Right lobe of liver (tissue), 6 donors: Measurements from ENCODE around the gene ITPKC. TPM values are rescaled to one million over a fixed set of nuclear protein-coding genes. Genes with fewer than 3 reads are reported as not detected.
"Not testable (repeated sequence)": the region's sequence is repeated elsewhere in the genome, so short reads cannot be mapped to it uniquely, and the experiment has no call there.

Source experiments
- ATAC-seq, 4 donors: fragments of 200-7000 bp; cut with Tn5 transposase; one replicate each; pipeline ENCODE4 v1.9.1; 2020; ENCODE audit warnings: mild to moderate bottlenecking in 4 of 4, moderate library complexity in 4 of 4
- DNase-seq, 3 donors: peaks; one replicate each; pipeline ENCODE4 v3.0.0-alpha.2; 2020
- H3K27ac ChIP-seq, 3 donors: fragments of 200-600 bp; one replicate each; pipeline ENCODE4 v1.8.0; 2022
- H3K27me3 ChIP-seq, 2 donors: fragments of 200-600 bp; one replicate each; pipeline ENCODE4 v1.8.0; 2022
- H3K36me3 ChIP-seq, 4 donors: fragments of 200-600 bp; sonication (generic) in 1 of 4; one replicate each; pipeline versions ENCODE4 v1.5.1 to v1.8.0; 2017 to 2022; ENCODE audit warnings: control low read depth in 1 of 4
- H3K4me1 ChIP-seq, 4 donors: fragments of 200-600 bp; sonication (generic) in 1 of 4; one replicate each; pipeline versions ENCODE4 v1.5.1 to v1.8.0; 2017 to 2022; ENCODE audit warnings: control low read depth in 1 of 4
- H3K4me3 ChIP-seq, 3 donors: fragments of 200-600 bp; one replicate each; pipeline ENCODE4 v1.8.0; 2022
- H3K9me3 ChIP-seq, 4 donors: fragments of 200-600 bp; sonication (generic) in 1 of 4; one replicate each; pipeline versions ENCODE4 v1.5.1 to v1.8.0; 2017 to 2022; ENCODE audit warnings: control low read depth in 1 of 4
- POLR2A ChIP-seq: fragments of 450-650 bp; IDR thresholded peaks from one replicate; pipeline ENCODE4 v1.6.1; 2017; ENCODE audit warnings: antibody characterized with exemption, mild to moderate bottlenecking
- WGBS: methylation state at CpG from one replicate; pipeline ENCODE4 v1.1.6; 2018; ENCODE audit warnings: low coverage, low lambda C conversion rate; ENCODE audit not compliant: insufficient coverage; ENCODE audit errors: missing lambda C conversion rate; 5-methylcytosine and 5-hydroxymethylcytosine counted together
- intact Hi-C, 2 donors: fragments of 100-400 bp; cut with DNase I; formaldehyde crosslinking; loops; one replicate each; pipeline versions ENCODE4 v1.11.2 to v1.14.1; 2022
- total RNA-seq, 6 experiments: library from RNA; depleted of rRNA in 2 of 6; stranded (reverse); fragments of >200 nt in 2 of 6; fragmentation: NEBNext Ultra II Directional in 3 of 6; extraction: Animal tissue kit (Norgen Biotek cat#: 25700) in 3 of 6; gene quantifications; one replicate each; pipeline versions ENCODE4 v1.1.0 to v1.2.4, GENCODE V29; 2016 to 2023
- TF ChIP-seq, protein P1 (sequence below), 4 donors: fragments of 200-600 bp in 3 of 4; fragments of 450-650 bp in 1 of 4; IDR thresholded peaks; one replicate each; pipeline versions ENCODE4 v1.5.1 to v1.8.0; 2016 to 2022; ENCODE audit warnings: antibody characterized with exemption in 4 of 4, mild to moderate bottlenecking in 2 of 4
- donor health status: DM: no; HTN: yes; CAD: no.
- donor health status: DM: no; HTN: no; CAD: no.
- donor health status: DM: no; HTN: no; CAD: no.
- donor health status: DM: no; HTN: yes; CAD: no.
- donor health status: DM: no; HTN: yes; CAD: no.

The ITPKC gene
- total RNA-seq, 6 experiments from 2014 or later = 6.8 to 19.7 (median 11.1) TPM

DNA sequence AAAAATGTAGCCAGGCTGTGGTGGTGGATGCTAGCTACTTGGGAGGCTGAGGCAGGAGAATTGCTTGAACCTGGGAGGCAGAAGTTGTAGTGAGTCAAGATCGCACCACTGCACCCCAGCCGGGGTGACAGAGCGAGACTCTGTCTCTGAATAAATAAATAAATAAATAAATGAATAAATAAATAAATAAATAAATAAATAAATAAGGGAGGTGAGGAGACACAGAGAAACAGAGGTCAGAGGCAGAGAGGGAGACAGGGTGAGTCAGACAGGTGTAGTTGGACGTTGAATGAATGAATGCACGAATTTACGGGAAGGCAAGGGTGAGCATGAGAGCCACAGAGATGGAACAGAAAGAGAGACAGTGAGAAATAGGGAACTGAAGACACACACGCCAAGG is 64.2 kb downstream of the ITPKC start:
- intact Hi-C loops = no loop called here
- ATAC-seq (no peak), DNase-seq (no peak)
- Histone ChIP-seq H3K9me3 (no peaks in the 10 kb centered on the region), H3K4me1 (peaks cover 0 to 12% (median 0%) of the 10 kb centered on the region in 4 donors), H3K27me3 (no peaks in the 10 kb centered on the region), H3K4me3 (no peak overlapping the region), H3K36me3 (no peaks in the 10 kb centered on the region), H3K27ac (no peak overlapping the region)
- no peak for TF ChIP-seq POLR2A
- TF ChIP-seq, protein P1, sequence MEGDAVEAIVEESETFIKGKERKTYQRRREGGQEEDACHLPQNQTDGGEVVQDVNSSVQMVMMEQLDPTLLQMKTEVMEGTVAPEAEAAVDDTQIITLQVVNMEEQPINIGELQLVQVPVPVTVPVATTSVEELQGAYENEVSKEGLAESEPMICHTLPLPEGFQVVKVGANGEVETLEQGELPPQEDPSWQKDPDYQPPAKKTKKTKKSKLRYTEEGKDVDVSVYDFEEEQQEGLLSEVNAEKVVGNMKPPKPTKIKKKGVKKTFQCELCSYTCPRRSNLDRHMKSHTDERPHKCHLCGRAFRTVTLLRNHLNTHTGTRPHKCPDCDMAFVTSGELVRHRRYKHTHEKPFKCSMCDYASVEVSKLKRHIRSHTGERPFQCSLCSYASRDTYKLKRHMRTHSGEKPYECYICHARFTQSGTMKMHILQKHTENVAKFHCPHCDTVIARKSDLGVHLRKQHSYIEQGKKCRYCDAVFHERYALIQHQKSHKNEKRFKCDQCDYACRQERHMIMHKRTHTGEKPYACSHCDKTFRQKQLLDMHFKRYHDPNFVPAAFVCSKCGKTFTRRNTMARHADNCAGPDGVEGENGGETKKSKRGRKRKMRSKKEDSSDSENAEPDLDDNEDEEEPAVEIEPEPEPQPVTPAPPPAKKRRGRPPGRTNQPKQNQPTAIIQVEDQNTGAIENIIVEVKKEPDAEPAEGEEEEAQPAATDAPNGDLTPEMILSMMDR (IDR thresholded peaks at IDR 0.05) = no peak
- WGBS = 93% methylated on average over 6 of the region's 7 CpGs

DNA sequence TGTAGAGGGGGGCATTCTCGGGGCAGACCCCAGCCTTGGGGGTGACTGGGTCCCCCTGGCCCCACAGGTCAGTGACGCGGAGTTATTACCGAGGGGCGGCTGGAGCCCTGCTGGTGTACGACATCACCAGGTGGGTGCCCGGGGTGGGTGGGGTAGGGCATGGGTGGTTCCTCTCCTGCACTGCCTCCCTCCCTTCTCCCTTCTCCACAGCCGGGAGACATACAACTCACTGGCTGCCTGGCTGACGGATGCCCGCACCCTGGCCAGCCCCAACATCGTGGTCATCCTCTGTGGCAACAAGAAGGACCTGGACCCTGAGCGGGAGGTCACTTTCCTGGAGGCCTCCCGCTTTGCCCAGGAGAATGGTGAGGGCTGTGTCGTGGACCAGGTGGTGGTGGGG is 66.8 kb downstream of the ITPKC start:
- whole genome bisulfite sequencing = 100% methylated on average over 3 of the region's 14 CpGs
- no peak for ATAC-seq
- peaks cover 0 to 14% (median 4%) of the 10 kb centered on the region in 4 donors for H3K4me1 ChIP-seq
- no peak for DNase-seq
- intact Hi-C loops = no loop called here
- H3K36me3 ChIP-seq = no peaks in the 10 kb centered on the region
- TF ChIP-seq, protein P1 (IDR thresholded peaks at IDR 0.05) = no peak
- no peak for TF ChIP-seq POLR2A
- no peaks in the 10 kb centered on the region for H3K9me3 ChIP-seq
- H3K27ac ChIP-seq = no peak overlapping the region
- H3K4me3 ChIP-seq = no peak overlapping the region
- no peaks in the 10 kb centered on the region for H3K27me3 ChIP-seq

DNA sequence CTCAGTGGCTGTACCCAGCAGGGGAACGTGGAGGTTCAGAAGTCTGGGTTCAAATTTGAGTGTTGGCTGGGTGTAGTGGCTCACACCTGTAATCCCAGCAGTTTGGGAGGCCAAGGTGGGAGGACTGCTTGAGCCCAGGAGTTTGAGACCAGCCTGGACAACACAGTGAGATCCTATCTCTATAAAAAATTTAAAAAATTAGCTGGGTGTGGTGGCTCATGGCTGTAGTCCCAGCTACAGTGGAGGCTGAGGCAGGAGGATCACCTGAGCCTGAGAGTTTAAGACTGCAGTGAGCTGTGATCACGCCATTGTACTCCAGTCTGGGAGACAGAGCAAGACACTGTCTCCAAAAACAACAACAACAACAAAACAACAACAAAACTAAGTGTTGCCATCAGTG is 67.2 kb downstream of the ITPKC start:
- H3K36me3 ChIP-seq, DNase-seq, ATAC-seq, H3K27me3 ChIP-seq, H3K4me3 ChIP-seq, H3K9me3 ChIP-seq, H3K27ac ChIP-seq, intact Hi-C loops: not testable (repeated sequence)
- peaks cover 0 to 13% (median 4%) of the 10 kb centered on the region in 4 donors for H3K4me1 ChIP-seq
- 100% methylated on average over 1 of the region's 2 CpGs for WGBS

DNA sequence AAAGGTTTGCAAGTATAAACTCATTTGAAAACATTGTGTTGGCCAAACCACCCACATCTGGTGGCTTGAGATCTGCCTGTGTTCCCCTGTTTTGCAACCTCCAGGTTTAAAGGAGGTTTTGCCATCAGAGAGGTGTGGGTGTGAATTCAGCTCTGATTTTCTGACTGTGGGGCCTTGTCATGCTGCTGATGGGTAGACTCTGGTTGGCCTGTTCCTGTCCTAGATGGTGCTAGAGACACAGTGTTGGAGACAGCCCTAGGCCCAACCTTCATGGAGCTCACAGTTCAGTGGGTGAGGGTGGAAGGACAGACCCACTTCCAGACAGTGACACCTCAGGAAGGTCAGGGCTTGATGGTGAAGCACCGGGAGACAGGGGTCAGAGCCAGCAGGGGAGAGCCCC is 68.6 kb downstream of the ITPKC start:
- peaks cover 0 to 13% (median 4%) of the 10 kb centered on the region in 4 donors for H3K4me1 ChIP-seq
- WGBS = 60% methylated on average over 1 of the region's 1 CpG
- TF ChIP-seq POLR2A = no peak
- TF ChIP-seq, protein P1 (IDR thresholded peaks at IDR 0.05) = no peak
- H3K27me3 ChIP-seq = no peaks in the 10 kb centered on the region
- no peak overlapping the region for H3K27ac ChIP-seq
- ATAC-seq = peak in 1 of 4 donors; percentile 8
- H3K9me3 ChIP-seq = no peaks in the 10 kb centered on the region
- DNase-seq = no peak
- H3K4me3 ChIP-seq = no peak overlapping the region
- no peaks in the 10 kb centered on the region for H3K36me3 ChIP-seq
- intact Hi-C loops = no loop called here

DNA sequence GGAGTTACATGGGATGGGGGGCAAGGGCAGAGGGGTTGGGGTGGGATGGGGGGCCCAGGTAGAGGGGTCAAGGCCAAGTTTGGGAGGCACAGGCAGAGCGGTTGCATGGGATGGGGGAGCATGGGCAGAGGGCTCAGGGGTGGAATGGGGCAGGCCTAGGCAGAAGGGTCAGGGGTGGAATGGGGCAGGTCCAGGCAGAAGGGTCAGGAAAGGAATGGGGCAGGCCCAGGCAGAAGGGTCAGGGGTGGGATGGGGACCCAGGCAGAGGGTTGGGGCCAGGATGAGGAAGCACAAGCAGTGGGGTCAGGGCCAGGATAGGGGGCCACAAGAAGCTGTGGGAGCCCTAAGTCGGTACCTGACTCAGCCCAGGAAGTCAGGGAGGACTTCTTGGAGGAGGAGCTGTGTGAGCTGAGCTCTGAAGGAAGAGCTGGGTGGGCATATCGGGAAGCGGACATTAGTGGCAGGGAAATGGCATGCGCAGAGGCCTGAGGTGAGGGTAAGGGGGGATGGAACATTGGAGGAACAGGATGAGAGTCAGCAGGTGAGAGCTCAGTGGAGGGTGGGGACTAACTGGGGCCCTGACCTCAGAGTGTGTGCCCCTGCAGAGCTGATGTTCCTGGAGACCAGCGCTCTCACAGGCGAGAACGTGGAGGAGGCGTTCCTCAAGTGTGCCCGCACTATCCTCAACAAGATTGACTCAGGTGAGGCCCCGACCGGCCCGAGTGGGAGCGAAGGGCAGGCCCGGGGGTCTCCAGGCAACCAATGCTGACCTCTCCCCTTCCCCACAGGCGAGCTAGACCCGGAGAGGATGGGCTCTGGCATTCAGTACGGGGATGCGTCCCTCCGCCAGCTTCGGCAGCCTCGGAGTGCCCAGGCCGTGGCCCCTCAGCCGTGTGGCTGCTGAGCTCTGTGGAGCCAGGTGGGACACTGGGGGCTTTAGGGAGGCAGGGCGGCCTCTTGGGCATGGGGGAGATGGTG is 69.4 kb downstream of the ITPKC start:
- intact Hi-C loops = no loop called here
- H3K4me1 ChIP-seq = peaks cover 0 to 13% (median 4%) of the 10 kb centered on the region in 4 donors
- 100% methylated on average over 4 of the region's 25 CpGs for WGBS
- no peaks in the 10 kb centered on the region for H3K27me3 ChIP-seq
- no peak for TF ChIP-seq POLR2A
- TF ChIP-seq, protein P1 (IDR thresholded peaks at IDR 0.05) = no peak
- no peak overlapping the region for H3K4me3 ChIP-seq
- ATAC-seq (no peak), DNase-seq (no peak)
- H3K36me3 ChIP-seq = no peaks in the 10 kb centered on the region
- H3K27ac ChIP-seq = no peak overlapping the region
- no peaks in the 10 kb centered on the region for H3K9me3 ChIP-seq
